ENCODE data around the gene MAPKAPK5.
"Not testable (repeated sequence)": the region's sequence is repeated elsewhere in the genome, so short reads cannot be mapped to it uniquely, and the experiment has no call there.

MAPKAPK5 gene

GRCh38 chr12:111828338-111828979 lies 13.6 kb upstream of the MAPKAPK5 start:
- no peak for DNase-seq (ENCODE audit: low read depth)

- not testable (repeated sequence) for DNase-seq (ENCODE audit: low read depth)
Measured at GRCh38 chr12:111829635-111830034, 12.4 kb upstream of the MAPKAPK5 start.

- DNase-seq (ENCODE audit: low read depth) = not testable (repeated sequence)
Measured at GRCh38 chr12:111834740-111835386, 7.2 kb upstream of the MAPKAPK5 start.

GRCh38 chr12:111835531-111836181 lies 6.4 kb upstream of the MAPKAPK5 start:
- DNase-seq (ENCODE audit: low read depth) = not testable (repeated sequence)

- no peak for DNase-seq (ENCODE audit: low read depth)
Measured at GRCh38 chr12:111838353-111838752, 3.7 kb upstream of the MAPKAPK5 start.

GRCh38 chr12:111840807-111841206 lies 1.2 kb upstream of the MAPKAPK5 start:
- no peak for DNase-seq (ENCODE audit: low read depth)

- DNase-seq (ENCODE audit: low read depth) = no peak
Measured at GRCh38 chr12:111841236-111841749, 735 bp upstream of the MAPKAPK5 start.

GRCh38 chr12:111842556-111843396 lies 748 bp downstream of the MAPKAPK5 start:
- DNase-seq (ENCODE audit: low read depth) = no peak

- no peak for DNase-seq (ENCODE audit: low read depth)
Measured at GRCh38 chr12:111846016-111846415, 4.0 kb downstream of the MAPKAPK5 start.

- no peak for DNase-seq (ENCODE audit: low read depth)
Measured at GRCh38 chr12:111850526-111850925, 8.5 kb downstream of the MAPKAPK5 start.

- no peak for DNase-seq (ENCODE audit: low read depth)
Measured at GRCh38 chr12:111858186-111858585, 16.2 kb downstream of the MAPKAPK5 start.

- no peak for DNase-seq (ENCODE audit: low read depth)
Measured at GRCh38 chr12:111858778-111859177, 16.8 kb downstream of the MAPKAPK5 start.

GRCh38 chr12:111864913-111865312 lies 22.9 kb downstream of the MAPKAPK5 start:
- no peak for DNase-seq (ENCODE audit: low read depth)

GRCh38 chr12:111867531-111867930 lies 25.5 kb downstream of the MAPKAPK5 start:
- no peak for DNase-seq (ENCODE audit: low read depth)

GRCh38 chr12:111868676-111869588 lies 26.9 kb downstream of the MAPKAPK5 start:
- DNase-seq (ENCODE audit: low read depth) = no peak

GRCh38 chr12:111869671-111870070 lies 27.6 kb downstream of the MAPKAPK5 start:
- DNase-seq (ENCODE audit: low read depth) = no peak

GRCh38 chr12:111870216-111870615 lies 28.2 kb downstream of the MAPKAPK5 start:
- no peak for DNase-seq (ENCODE audit: low read depth)

- no peak for DNase-seq (ENCODE audit: low read depth)
Measured at GRCh38 chr12:111870706-111871105, 28.7 kb downstream of the MAPKAPK5 start.

- DNase-seq (ENCODE audit: low read depth) = no peak
Measured at GRCh38 chr12:111873113-111873512, 31.1 kb downstream of the MAPKAPK5 start.

GRCh38 chr12:111881716-111882115 lies 39.7 kb downstream of the MAPKAPK5 start:
- no peak for DNase-seq (ENCODE audit: low read depth)
